ENCODE data around the gene GRIK1.

GRIK1 gene

DNA sequence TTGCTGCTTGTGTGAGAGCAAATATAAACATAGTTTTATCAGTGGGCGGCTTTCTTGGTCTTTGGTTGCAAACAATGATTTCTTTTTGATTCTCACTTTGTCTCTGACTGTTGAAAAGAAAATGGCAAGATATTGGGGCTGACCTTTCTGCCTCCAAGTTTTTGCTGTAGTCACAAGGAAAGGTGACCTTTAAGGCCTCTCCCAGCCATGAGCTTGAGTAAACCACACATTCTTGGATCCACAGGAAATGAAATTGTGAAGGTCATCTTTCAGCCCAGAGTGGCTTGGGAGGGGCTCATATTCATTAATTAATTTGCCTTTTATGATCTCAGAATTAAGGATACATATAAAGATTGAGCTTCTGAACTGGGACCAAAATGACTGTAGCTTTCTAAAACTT, 399.5 kb downstream of the GRIK1 start:
- Histone ChIP-seq H3K4me2 (ENCODE audit: low read depth, low read length, poor library complexity, severe bottlenecking) (no peak overlapping the region), H4K20me1 (ENCODE audit: insufficient read depth, low read length, poor library complexity, severe bottlenecking) (no peaks in the 10 kb centered on the region), H3K9me2 (replicated peaks; ENCODE audit: low read depth, low read length) (no peaks in the 10 kb centered on the region), H2AFZ (ENCODE audit: low read length) (no peak overlapping the region), H3K4me1 (ENCODE audit: insufficient read depth, low read length, poor library complexity, severe bottlenecking) (no peaks in the 10 kb centered on the region), H3K9me3 (ENCODE audit: insufficient read depth, low read depth, low read length) (no peaks in the 10 kb centered on the region; the same call in 1 of the 2 replicates), H3K36me3 (ENCODE audit: insufficient read depth, low read length) (no peaks in the 10 kb centered on the region), H3K9ac (ENCODE audit: low read depth, low read length, poor library complexity, severe bottlenecking) (no peak overlapping the region), H3K79me2 (ENCODE audit: insufficient read depth, low read length) (no peaks in the 10 kb centered on the region), H3K4me3 (ENCODE audit: low read length, poor library complexity, severe bottlenecking) (no peak overlapping the region), H3K27me3 (ENCODE audit: insufficient read depth, low read length, poor library complexity, severe bottlenecking) (no peaks in the 10 kb centered on the region), H3F3A (ENCODE audit: low read depth) (no peaks in the 10 kb centered on the region)
- TF ChIP-seq EZH2phosphoT487 (IDR thresholded peaks at IDR 0.05; ENCODE audit: borderline replicate concordance) = no peak
- TF ChIP-seq, protein P1, sequence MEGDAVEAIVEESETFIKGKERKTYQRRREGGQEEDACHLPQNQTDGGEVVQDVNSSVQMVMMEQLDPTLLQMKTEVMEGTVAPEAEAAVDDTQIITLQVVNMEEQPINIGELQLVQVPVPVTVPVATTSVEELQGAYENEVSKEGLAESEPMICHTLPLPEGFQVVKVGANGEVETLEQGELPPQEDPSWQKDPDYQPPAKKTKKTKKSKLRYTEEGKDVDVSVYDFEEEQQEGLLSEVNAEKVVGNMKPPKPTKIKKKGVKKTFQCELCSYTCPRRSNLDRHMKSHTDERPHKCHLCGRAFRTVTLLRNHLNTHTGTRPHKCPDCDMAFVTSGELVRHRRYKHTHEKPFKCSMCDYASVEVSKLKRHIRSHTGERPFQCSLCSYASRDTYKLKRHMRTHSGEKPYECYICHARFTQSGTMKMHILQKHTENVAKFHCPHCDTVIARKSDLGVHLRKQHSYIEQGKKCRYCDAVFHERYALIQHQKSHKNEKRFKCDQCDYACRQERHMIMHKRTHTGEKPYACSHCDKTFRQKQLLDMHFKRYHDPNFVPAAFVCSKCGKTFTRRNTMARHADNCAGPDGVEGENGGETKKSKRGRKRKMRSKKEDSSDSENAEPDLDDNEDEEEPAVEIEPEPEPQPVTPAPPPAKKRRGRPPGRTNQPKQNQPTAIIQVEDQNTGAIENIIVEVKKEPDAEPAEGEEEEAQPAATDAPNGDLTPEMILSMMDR (conservative IDR thresholded peaks at IDR 0.05; ENCODE audit: low read length) = no peak

DNA sequence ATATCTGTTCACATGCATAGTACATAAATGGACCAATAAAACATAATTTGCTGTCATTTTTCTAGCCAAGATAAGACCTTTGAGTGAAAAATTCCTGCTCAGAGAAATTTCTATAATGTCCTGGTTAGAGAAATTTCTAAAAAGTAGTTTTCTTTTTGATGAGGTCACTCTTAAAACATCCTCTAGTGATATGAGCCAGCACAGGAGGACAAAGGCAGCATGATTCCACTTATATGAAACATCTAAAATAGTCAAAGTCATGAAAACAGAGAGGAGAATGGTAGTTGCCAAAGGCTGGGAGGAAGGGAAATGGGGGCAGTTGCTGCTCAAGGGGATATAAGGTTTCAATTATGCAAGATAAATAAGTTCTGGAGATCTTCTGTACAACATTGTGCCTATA, 401.7 kb downstream of the GRIK1 start:
- Histone ChIP-seq H4K20me1 (ENCODE audit: insufficient read depth, low read length, poor library complexity, severe bottlenecking) (no peaks in the 10 kb centered on the region), H3K27me3 (ENCODE audit: insufficient read depth, low read length, poor library complexity, severe bottlenecking) (no peaks in the 10 kb centered on the region), H3K4me2 (ENCODE audit: low read depth, low read length, poor library complexity, severe bottlenecking) (no peak overlapping the region), H3K36me3 (ENCODE audit: insufficient read depth, low read length) (no peaks in the 10 kb centered on the region), H3K79me2 (ENCODE audit: insufficient read depth, low read length) (no peaks in the 10 kb centered on the region), H3K9ac (ENCODE audit: low read depth, low read length, poor library complexity, severe bottlenecking) (no peak overlapping the region), H3K9me3 (ENCODE audit: insufficient read depth, low read depth, low read length) (no peaks in the 10 kb centered on the region), H3K9me2 (replicated peaks; ENCODE audit: low read depth, low read length) (no peaks in the 10 kb centered on the region), H3F3A (ENCODE audit: low read depth) (no peaks in the 10 kb centered on the region), H3K4me1 (ENCODE audit: insufficient read depth, low read length, poor library complexity, severe bottlenecking) (no peaks in the 10 kb centered on the region), H3K4me3 (ENCODE audit: low read length, poor library complexity, severe bottlenecking) (no peak overlapping the region), H2AFZ (ENCODE audit: low read length) (no peak overlapping the region)
- TF ChIP-seq, protein P1 (conservative IDR thresholded peaks at IDR 0.05; ENCODE audit: low read length) = no peak
- no peak for TF ChIP-seq EZH2phosphoT487 (IDR thresholded peaks at IDR 0.05; ENCODE audit: borderline replicate concordance)

DNA sequence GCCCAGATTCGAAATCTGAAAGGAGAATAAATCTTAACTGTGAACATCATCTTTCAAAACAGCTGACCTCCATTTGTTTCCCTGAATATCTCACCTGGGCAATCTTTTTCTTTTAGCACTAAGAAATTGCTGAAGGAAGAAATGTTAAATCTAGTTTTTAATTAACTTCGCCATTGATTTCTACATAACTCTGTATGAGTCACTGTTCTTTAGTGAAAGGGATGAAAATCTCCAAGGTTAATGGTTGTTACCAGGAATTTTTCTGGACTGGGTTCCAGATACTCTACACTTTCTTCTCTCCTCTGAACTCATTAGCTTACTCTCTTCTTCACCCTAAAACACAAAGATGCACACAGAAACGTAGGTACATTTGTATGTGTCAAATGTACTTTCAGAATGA, 405.3 kb downstream of the GRIK1 start:
- Histone ChIP-seq H3K79me2 (ENCODE audit: insufficient read depth, low read length) (no peaks in the 10 kb centered on the region), H2AFZ (ENCODE audit: low read length) (no peak overlapping the region), H3K4me2 (ENCODE audit: low read depth, low read length, poor library complexity, severe bottlenecking) (no peak overlapping the region), H3K27me3 (ENCODE audit: insufficient read depth, low read length, poor library complexity, severe bottlenecking) (no peaks in the 10 kb centered on the region), H3K9ac (ENCODE audit: low read depth, low read length, poor library complexity, severe bottlenecking) (no peak overlapping the region), H4K20me1 (ENCODE audit: insufficient read depth, low read length, poor library complexity, severe bottlenecking) (no peaks in the 10 kb centered on the region), H3F3A (ENCODE audit: low read depth) (no peaks in the 10 kb centered on the region), H3K9me2 (replicated peaks; ENCODE audit: low read depth, low read length) (no peaks in the 10 kb centered on the region), H3K4me1 (ENCODE audit: insufficient read depth, low read length, poor library complexity, severe bottlenecking) (no peaks in the 10 kb centered on the region), H3K4me3 (ENCODE audit: low read length, poor library complexity, severe bottlenecking) (no peak overlapping the region), H3K36me3 (ENCODE audit: insufficient read depth, low read length) (no peaks in the 10 kb centered on the region), H3K9me3 (ENCODE audit: insufficient read depth, low read depth, low read length) (no peaks in the 10 kb centered on the region)
- TF ChIP-seq, protein P1 (conservative IDR thresholded peaks at IDR 0.05; ENCODE audit: low read length) = no peak
- TF ChIP-seq EZH2phosphoT487 (IDR thresholded peaks at IDR 0.05; ENCODE audit: borderline replicate concordance) = no peak

Data from Loucy (cell line).